A673 (cell line): ENCODE results near the gene ZC3H8. TPM values are rescaled to one million over a fixed set of nuclear protein-coding genes. Genes with fewer than 3 reads are reported as not detected.

Source experiments
- BruUV-seq: library from RNA; stranded (reverse); fragments of 400-500 nt; replicated peaks from 2 replicates; lab custom pipeline; 2021; lab: Mats Ljungman, UMichigan
- CTCF ChIA-PET: fragments of 300-600 bp; sonication (Branson Sonifier 250); formaldehyde crosslinking; loops from one replicate; lab custom pipeline; 2022; ENCODE audit warnings: antibody characterized with exemption; lab: Charles Lee
- POLR2A ChIA-PET: fragments of 300-600 bp; sonication (Branson Sonifier 250); formaldehyde crosslinking; loops from one replicate; lab custom pipeline; 2022; ENCODE audit warnings: antibody characterized with exemption; ENCODE audit not compliant: low non-redundant PET; lab: Charles Lee
- DNase-seq: peaks from one replicate; pipeline ENCODE4 v3.0.0-alpha.2; 2015; ENCODE audit warnings: low spot score
- H3K27ac ChIP-seq: fragments of 200-600 bp; sonication (generic); 2 replicates; pipeline ENCODE4 v1.5.1; 2016; ENCODE audit warnings: mixed run types, low read depth, mild to moderate bottlenecking, mixed read lengths, antibody characterized with exemption, low read length; ENCODE audit not compliant: poor library complexity, severe bottlenecking
- H3K27me3 ChIP-seq: fragments of 200-600 bp; sonication (generic); replicated peaks from 2 replicates; pipeline ENCODE4 v1.6.1; 2017; ENCODE audit warnings: mixed run types, low read depth, mild to moderate bottlenecking, mixed read lengths, antibody characterized with exemption, low read length; ENCODE audit not compliant: insufficient read depth, poor library complexity
- H3K36me3 ChIP-seq: fragments of 200-600 bp; sonication (generic); 2 replicates; pipeline ENCODE4 v1.6.1; 2016; ENCODE audit warnings: mixed run types, mild to moderate bottlenecking, mixed read lengths, antibody characterized with exemption, low read length; ENCODE audit not compliant: insufficient read depth, poor library complexity, severe bottlenecking
- H3K4me1 ChIP-seq: fragments of 200-600 bp; sonication (generic); 2 replicates; pipeline ENCODE4 v1.6.1; 2017; ENCODE audit warnings: mixed run types, mild to moderate bottlenecking, mixed read lengths, antibody characterized with exemption, low read length; ENCODE audit not compliant: insufficient read depth, poor library complexity, severe bottlenecking
- H3K4me3 ChIP-seq: fragments of 200-600 bp; sonication (generic); 2 replicates; pipeline ENCODE4 v1.5.1; 2016; ENCODE audit warnings: low read depth, mixed run types, mild to moderate bottlenecking, mixed read lengths, low read length; ENCODE audit not compliant: poor library complexity, severe bottlenecking
- H3K9me3 ChIP-seq: fragments of 200-600 bp; sonication (generic); 2 replicates; pipeline ENCODE4 v1.6.1; 2016; ENCODE audit warnings: mixed run types, low read depth, mild to moderate bottlenecking, mixed read lengths, antibody characterized with exemption, low read length; ENCODE audit not compliant: poor library complexity, severe bottlenecking
- EZH2 ChIP-seq: fragments of 200-600 bp; sonication (generic); IDR thresholded peaks from 2 replicates; pipeline ENCODE4 v1.6.1; 2017; ENCODE audit warnings: borderline replicate concordance, low read depth, mild to moderate bottlenecking, mixed read lengths, antibody characterized with exemption, low read length; ENCODE audit not compliant: poor library complexity, severe bottlenecking
- intact Hi-C: fragments of 100-400 bp; cut with micrococcal nuclease; formaldehyde crosslinking; loops from one replicate; pipeline ENCODE4 v1.10.0; 2022; ENCODE audit not compliant: unreplicated experiment
- total RNA-seq: library from RNA; stranded (reverse); gene quantifications from 2 replicates; pipeline ENCODE4 v1.2.3, GENCODE V29; 2021
- TF ChIP-seq, protein P1 (sequence below): fragments of 300-800, 200-600 bp; sonication (generic); conservative IDR thresholded peaks from 2 replicates; pipeline ENCODE4 v1.5.1; 2017; ENCODE audit warnings: low read depth, mild to moderate bottlenecking, antibody characterized with exemption, low read length, moderate library complexity, mixed read lengths

ZC3H8 gene
- total RNA-seq, 1 experiment from 2014 or later, result 23.2 TPM

DNA sequence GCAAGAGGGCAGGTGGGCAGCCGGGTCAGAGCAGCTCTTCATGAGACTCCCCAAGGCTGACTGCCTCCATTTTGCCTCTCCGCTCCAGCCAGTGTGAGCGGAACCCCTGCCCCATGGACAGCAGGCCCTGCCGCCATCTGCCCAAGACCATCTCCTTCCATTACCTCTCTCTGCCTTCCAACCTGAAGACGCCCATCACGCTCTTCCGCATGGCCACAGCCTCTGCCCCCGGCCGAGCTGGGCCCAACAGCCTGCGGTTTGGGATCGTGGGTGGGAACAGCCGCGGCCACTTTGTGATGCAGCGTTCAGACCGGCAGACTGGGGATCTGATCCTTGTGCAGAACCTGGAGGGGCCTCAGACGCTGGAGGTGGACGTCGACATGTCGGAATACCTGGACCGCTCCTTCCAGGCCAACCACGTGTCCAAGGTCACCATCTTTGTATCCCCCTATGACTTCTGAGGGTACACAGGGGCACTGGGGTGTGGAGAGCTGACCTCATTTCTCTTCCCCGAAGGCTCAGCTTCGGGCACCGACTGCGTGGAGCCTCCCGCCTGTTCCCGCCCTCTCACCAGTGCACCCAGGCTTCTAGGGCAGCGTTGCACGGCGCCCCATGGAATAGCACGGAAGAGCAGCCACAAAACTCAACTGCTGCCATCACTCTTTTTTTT is 67.7 kb downstream of the ZC3H8 start:
- POLR2A ChIA-PET, result no interaction called here
- Histone ChIP-seq H3K27me3 (no peaks in the 10 kb centered on the region), H3K36me3 (no peaks in the 10 kb centered on the region), H3K4me3 (no peak overlapping the region), H3K9me3 (no peaks in the 10 kb centered on the region), H3K27ac (no peak overlapping the region), H3K4me1 (no peaks in the 10 kb centered on the region)
- no peak for TF ChIP-seq EZH2
- TF ChIP-seq, protein P1, sequence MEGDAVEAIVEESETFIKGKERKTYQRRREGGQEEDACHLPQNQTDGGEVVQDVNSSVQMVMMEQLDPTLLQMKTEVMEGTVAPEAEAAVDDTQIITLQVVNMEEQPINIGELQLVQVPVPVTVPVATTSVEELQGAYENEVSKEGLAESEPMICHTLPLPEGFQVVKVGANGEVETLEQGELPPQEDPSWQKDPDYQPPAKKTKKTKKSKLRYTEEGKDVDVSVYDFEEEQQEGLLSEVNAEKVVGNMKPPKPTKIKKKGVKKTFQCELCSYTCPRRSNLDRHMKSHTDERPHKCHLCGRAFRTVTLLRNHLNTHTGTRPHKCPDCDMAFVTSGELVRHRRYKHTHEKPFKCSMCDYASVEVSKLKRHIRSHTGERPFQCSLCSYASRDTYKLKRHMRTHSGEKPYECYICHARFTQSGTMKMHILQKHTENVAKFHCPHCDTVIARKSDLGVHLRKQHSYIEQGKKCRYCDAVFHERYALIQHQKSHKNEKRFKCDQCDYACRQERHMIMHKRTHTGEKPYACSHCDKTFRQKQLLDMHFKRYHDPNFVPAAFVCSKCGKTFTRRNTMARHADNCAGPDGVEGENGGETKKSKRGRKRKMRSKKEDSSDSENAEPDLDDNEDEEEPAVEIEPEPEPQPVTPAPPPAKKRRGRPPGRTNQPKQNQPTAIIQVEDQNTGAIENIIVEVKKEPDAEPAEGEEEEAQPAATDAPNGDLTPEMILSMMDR, result no peak
- CTCF ChIA-PET, result no interaction called here
- intact Hi-C loops, result no loop called here
- no TSS peak for BruUV-seq
- no peak for DNase-seq

DNA sequence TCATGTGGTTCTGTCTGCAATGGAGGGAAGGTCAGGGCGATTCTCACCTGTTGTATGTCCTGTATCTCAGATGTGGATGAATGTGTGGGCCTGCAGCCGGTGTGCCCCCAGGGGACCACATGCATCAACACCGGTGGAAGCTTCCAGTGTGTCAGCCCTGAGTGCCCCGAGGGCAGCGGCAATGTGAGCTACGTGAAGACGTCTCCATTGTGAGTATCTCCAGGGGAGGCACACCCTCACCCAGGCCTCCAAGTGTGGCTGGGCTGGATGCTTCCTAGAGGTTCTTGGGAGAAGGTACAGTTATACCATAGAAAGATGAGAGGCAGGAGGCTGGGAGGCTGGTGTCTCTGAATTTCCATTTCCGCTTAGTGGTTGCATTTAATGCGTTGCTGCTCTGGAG is 69.7 kb downstream of the ZC3H8 start:
- Histone ChIP-seq H3K27me3 (no peaks in the 10 kb centered on the region), H3K9me3 (no peaks in the 10 kb centered on the region), H3K27ac (no peak overlapping the region), H3K4me3 (no peak overlapping the region), H3K36me3 (no peaks in the 10 kb centered on the region), H3K4me1 (no peaks in the 10 kb centered on the region)
- DNase-seq, result no peak
- BruUV-seq, result no TSS peak
- ChIA-PET POLR2A (no interaction called here), CTCF (no interaction called here)
- intact Hi-C loops, result no loop called here
- TF ChIP-seq, protein P1, result no peak
- no peak for TF ChIP-seq EZH2

DNA sequence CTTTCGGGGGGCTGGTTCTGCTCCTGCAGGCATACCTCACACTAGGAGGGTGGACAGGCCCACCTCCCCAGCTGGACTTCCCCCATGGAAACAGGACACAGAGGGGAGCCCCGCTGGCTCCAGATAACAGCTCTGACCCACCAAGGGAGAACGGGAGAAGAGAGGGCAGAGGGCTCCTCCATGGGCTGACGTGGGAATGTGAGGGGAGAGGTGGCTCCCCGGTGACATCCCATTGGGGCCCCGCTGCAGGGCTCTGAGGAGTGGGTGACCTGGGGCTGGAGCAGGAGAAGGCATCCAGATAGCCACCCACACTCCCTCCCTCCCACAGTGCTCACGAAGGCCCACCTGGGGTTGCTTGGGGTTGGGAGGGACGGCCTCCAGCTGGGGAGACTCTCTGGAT is 70.7 kb downstream of the ZC3H8 start:
- H3K4me1 ChIP-seq, result no peaks in the 10 kb centered on the region
- DNase-seq, result no peak
- no TSS peak for BruUV-seq
- CTCF ChIA-PET, result no interaction called here
- no peaks in the 10 kb centered on the region for H3K27me3 ChIP-seq
- H3K27ac ChIP-seq, result no peak overlapping the region
- H3K36me3 ChIP-seq, result no peaks in the 10 kb centered on the region
- H3K4me3 ChIP-seq, result no peak overlapping the region
- TF ChIP-seq EZH2, result no peak
- TF ChIP-seq, protein P1, result no peak
- intact Hi-C loops, result no loop called here
- no peaks in the 10 kb centered on the region for H3K9me3 ChIP-seq
- POLR2A ChIA-PET, result no interaction called here
